HL-60 (cell line): ENCODE data around the gene VPS37D.
"Not testable (repeated sequence)": the region's sequence is repeated elsewhere in the genome, so short reads cannot be mapped to it uniquely, and the experiment has no call there.

ENCODE experiments used
- CTCF ChIP-seq: IDR thresholded peaks from one replicate; pipeline ENCODE4 v1.5.1; 2011; ENCODE audit warnings: low read length, control low read depth, inconsistent platforms; ENCODE audit not compliant: insufficient read depth
- POLR2AphosphoS5 ChIP-seq: IDR thresholded peaks from 2 replicates; pipeline ENCODE4 v1.6.1; 2012; ENCODE audit warnings: low read depth

- TF ChIP-seq CTCF, POLR2AphosphoS5: not testable (repeated sequence)
Measured at GRCh38 chr7:73676062-73676461, 8.4 kb downstream of the VPS37D start.
